ENCODE results near the gene RHOD. TPM values are rescaled to one million over a fixed set of nuclear protein-coding genes. Genes with fewer than 3 reads are reported as not detected.

RHOD gene
- polyA plus RNA-seq, 1 donor from 2014 or later = not detected

GRCh38 chr11:67118181-67118766, 61.6 kb downstream of the RHOD start:
- Histone ChIP-seq H3K9me3 (ENCODE audit: low read length) (no peaks in the 10 kb centered on the region), H3K27me3 (ENCODE audit: insufficient read depth, low read depth, low read length) (no peaks in the 10 kb centered on the region), H3K36me3 (ENCODE audit: insufficient read depth, low read length) (no peaks in the 10 kb centered on the region), H3K27ac (ENCODE audit: low read length) (peak overlapping the region; percentile 57), H3K9ac (ENCODE audit: low read length) (peak overlapping the region; percentile 65), H3F3A (ENCODE audit: insufficient read depth, low read length, poor library complexity, severe bottlenecking) (no peaks in the 10 kb centered on the region), H3K9me2 (ENCODE audit: insufficient read depth, low read length) (no peaks in the 10 kb centered on the region), H2AFZ (ENCODE audit: low read depth, low read length) (no peak overlapping the region), H4K20me1 (ENCODE audit: insufficient read depth) (no peaks in the 10 kb centered on the region), H3K79me2 (replicated peaks; ENCODE audit: insufficient read depth, low read length) (peaks cover 36% of the 10 kb centered on the region), H3K4me3 (ENCODE audit: low read length) (peak overlapping the region; percentile 58), H3K4me2 (ENCODE audit: low read length) (no peak overlapping the region)
- TF ChIP-seq SMC3 (conservative IDR thresholded peaks at IDR 0.05; ENCODE audit: poor library complexity) (no peak), RAD21 (conservative IDR thresholded peaks at IDR 0.05) (no peak), REST (IDR thresholded peaks at IDR 0.05; ENCODE audit: borderline replicate concordance) (no peak), CTCF (IDR thresholded peaks at IDR 0.05; ENCODE audit: poor library complexity, severe bottlenecking) (no peak), POLR2AphosphoS5 (IDR thresholded peaks at IDR 0.05) (no peak), EP300 (conservative IDR thresholded peaks at IDR 0.05; ENCODE audit: poor library complexity, severe bottlenecking) (no peak), MXI1 (conservative IDR thresholded peaks at IDR 0.05; ENCODE audit: poor library complexity, severe bottlenecking) (no peak), TAF1 (IDR thresholded peaks at IDR 0.05; ENCODE audit: low read depth) (no peak), EZH2 (IDR thresholded peaks at IDR 0.05; ENCODE audit: borderline replicate concordance, insufficient read depth, low read length, poor library complexity, severe bottlenecking) (no peak)

- Histone ChIP-seq H3K27me3 (ENCODE audit: insufficient read depth, low read depth, low read length) (no peaks in the 10 kb centered on the region), H2AFZ (ENCODE audit: low read depth, low read length) (peak within 1 kb of the TSS; percentile 33), H3K9me2 (ENCODE audit: insufficient read depth, low read length) (no peaks in the 10 kb centered on the region), H3K36me3 (ENCODE audit: insufficient read depth, low read length) (no peaks in the 10 kb centered on the region), H3K9me3 (ENCODE audit: low read length) (no peaks in the 10 kb centered on the region), H3K79me2 (replicated peaks; ENCODE audit: insufficient read depth, low read length) (peaks cover 43% of the 10 kb centered on the region), H3K27ac (ENCODE audit: low read length) (peak within 1 kb of the TSS; percentile 86), H3K9ac (ENCODE audit: low read length) (peak within 1 kb of the TSS; percentile 88), H4K20me1 (ENCODE audit: insufficient read depth) (no peaks in the 10 kb centered on the region), H3K4me2 (ENCODE audit: low read length) (peak within 1 kb of the TSS; percentile 36), H3K4me3 (ENCODE audit: low read length) (peak within 1 kb of the TSS; percentile 84), H3F3A (ENCODE audit: insufficient read depth, low read length, poor library complexity, severe bottlenecking) (no peaks in the 10 kb centered on the region)
- TF ChIP-seq MXI1 (conservative IDR thresholded peaks at IDR 0.05; ENCODE audit: poor library complexity, severe bottlenecking) (peak; percentile 33), POLR2AphosphoS5 (IDR thresholded peaks at IDR 0.05) (peak; percentile 83), CTCF (IDR thresholded peaks at IDR 0.05; ENCODE audit: poor library complexity, severe bottlenecking) (no peak), EP300 (conservative IDR thresholded peaks at IDR 0.05; ENCODE audit: poor library complexity, severe bottlenecking) (no peak), TAF1 (IDR thresholded peaks at IDR 0.05; ENCODE audit: low read depth) (peak; percentile 95), REST (IDR thresholded peaks at IDR 0.05; ENCODE audit: borderline replicate concordance) (peak; percentile 90)
Measured at GRCh38 chr11:67118801-67119584, 62.3 kb downstream of the RHOD start, which contains the start of gene KDM2A. Gene KDM2A (plus strand): TSS chr11:67119263. CDS start chr11:67121317, 2,054 bp downstream.
